ENCODE data around the gene TTLL8.

DNA sequence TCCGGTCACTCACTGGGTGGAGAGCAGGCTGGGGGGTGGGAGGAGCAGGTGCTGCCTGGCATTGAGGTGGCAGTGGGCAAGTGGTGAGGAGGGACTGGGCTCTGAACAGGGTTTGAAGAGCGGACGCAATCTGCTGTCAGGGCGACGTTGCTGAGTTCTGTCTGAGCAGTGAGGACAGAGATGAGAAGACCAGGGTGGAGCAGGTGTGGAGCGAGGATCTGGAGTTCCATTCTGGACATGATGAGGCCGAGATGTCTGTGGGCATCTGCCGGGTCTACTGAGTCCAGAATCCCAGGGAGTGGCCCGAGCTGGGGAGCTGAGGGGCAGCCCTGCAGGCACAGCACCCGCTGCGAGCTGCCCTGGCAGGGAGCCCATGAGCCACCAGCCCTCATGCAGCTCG is 29.5 kb upstream of the TTLL8 start:
- TF ChIP-seq, protein P1, sequence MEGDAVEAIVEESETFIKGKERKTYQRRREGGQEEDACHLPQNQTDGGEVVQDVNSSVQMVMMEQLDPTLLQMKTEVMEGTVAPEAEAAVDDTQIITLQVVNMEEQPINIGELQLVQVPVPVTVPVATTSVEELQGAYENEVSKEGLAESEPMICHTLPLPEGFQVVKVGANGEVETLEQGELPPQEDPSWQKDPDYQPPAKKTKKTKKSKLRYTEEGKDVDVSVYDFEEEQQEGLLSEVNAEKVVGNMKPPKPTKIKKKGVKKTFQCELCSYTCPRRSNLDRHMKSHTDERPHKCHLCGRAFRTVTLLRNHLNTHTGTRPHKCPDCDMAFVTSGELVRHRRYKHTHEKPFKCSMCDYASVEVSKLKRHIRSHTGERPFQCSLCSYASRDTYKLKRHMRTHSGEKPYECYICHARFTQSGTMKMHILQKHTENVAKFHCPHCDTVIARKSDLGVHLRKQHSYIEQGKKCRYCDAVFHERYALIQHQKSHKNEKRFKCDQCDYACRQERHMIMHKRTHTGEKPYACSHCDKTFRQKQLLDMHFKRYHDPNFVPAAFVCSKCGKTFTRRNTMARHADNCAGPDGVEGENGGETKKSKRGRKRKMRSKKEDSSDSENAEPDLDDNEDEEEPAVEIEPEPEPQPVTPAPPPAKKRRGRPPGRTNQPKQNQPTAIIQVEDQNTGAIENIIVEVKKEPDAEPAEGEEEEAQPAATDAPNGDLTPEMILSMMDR (conservative IDR thresholded peaks at IDR 0.05; ENCODE audit: low read length): no peak
- TF ChIP-seq EZH2phosphoT487 (IDR thresholded peaks at IDR 0.05; ENCODE audit: borderline replicate concordance): no peak

Measured in Loucy (cell line).